GM12878 (cell line): ENCODE data around the gene CSE1L. TPM values are rescaled to one million over a fixed set of nuclear protein-coding genes. Genes with fewer than 3 reads are reported as not detected.

Source experiments
- ATAC-seq: fragments of 200-7000 bp; cut with Tn5 transposase; 3 replicates; pipeline ENCODE4 v1.9.1; 2020; ENCODE audit warnings: mild to moderate bottlenecking, moderate library complexity
- BruUV-seq: library from RNA; stranded (reverse); fragments of 400-500 nt; replicated peaks from 2 replicates; lab custom pipeline; 2021; lab: Mats Ljungman, UMichigan
- CTCF ChIA-PET: fragments of 300-600 bp; sonication (Branson Sonifier 250); formaldehyde crosslinking; extraction: SDS; loops from one replicate; lab custom pipeline; 2021; ENCODE audit warnings: inconsistent platforms; lab: Yijun Ruan, JAX
- POLR2A ChIA-PET: fragments of 350-600 bp; formaldehyde crosslinking; extraction: SDS; loops from one replicate; lab custom pipeline; 2021; ENCODE audit warnings: inconsistent platforms; lab: Charles Lee
- RAD21 ChIA-PET: fragments of 300-600 bp; sonication (Branson Sonifier 250); formaldehyde crosslinking; loops from one replicate; lab custom pipeline; 2023; ENCODE audit warnings: antibody characterized with exemption; ENCODE audit not compliant: unreplicated experiment; lab: Charles Lee
- SMC1A ChIA-PET: fragments of 300-600 bp; sonication (Branson Sonifier 250); formaldehyde crosslinking; loops from one replicate; lab custom pipeline; 2023; ENCODE audit not compliant: unreplicated experiment, uncharacterized antibody; lab: Charles Lee
- DNase-seq: peaks from one replicate; pipeline ENCODE4 v3.0.0-alpha.2; 2011; ENCODE audit warnings: low read depth, low spot score
- FAIRE-seq: peaks from 3 replicates; lab custom pipeline; 2011; peaks lifted over from hg19 to GRCh38; lab: Jason Lieb, UNC
- H2AFZ ChIP-seq: 2 replicates; pipeline ENCODE4 v1.6.0; 2011; ENCODE audit warnings: low read depth, low read length, control low read depth; ENCODE audit not compliant: control insufficient read depth
- H3K27ac ChIP-seq: 2 replicates; pipeline ENCODE4 v1.5.1; 2011; ENCODE audit warnings: control low read depth; ENCODE audit not compliant: control insufficient read depth, insufficient read depth
- H3K27me3 ChIP-seq, 2 experiments: replicated peaks in 1 of 2; 2 replicates each; pipeline versions ENCODE4 v1.6.0 to v1.6.1; 2011; ENCODE audit warnings: low read length in 1 of 2; ENCODE audit not compliant: control insufficient read depth in 2 of 2, insufficient read depth in 2 of 2
- H3K36me3 ChIP-seq, 2 experiments: 2 replicates each; pipeline ENCODE4 v1.5.1; 2011; ENCODE audit warnings: low read length in 1 of 2; ENCODE audit not compliant: control insufficient read depth in 2 of 2, insufficient read depth in 2 of 2
- H3K4me1 ChIP-seq: 2 replicates; pipeline ENCODE4 v1.6.1; 2011; ENCODE audit warnings: mild to moderate bottlenecking, low read length, moderate library complexity, mixed read lengths; ENCODE audit not compliant: control insufficient read depth, insufficient read depth
- H3K4me2 ChIP-seq: 2 replicates; pipeline ENCODE4 v1.6.0; 2011; ENCODE audit warnings: control low read depth; ENCODE audit not compliant: control insufficient read depth, insufficient read depth
- H3K4me3 ChIP-seq: fragments of 200-600 bp; sonication (generic); 2 replicates; pipeline ENCODE4 v1.5.1; 2016
- H3K79me2 ChIP-seq: 2 replicates; pipeline ENCODE4 v1.6.0; 2011; ENCODE audit warnings: low read length; ENCODE audit not compliant: control insufficient read depth, insufficient read depth
- H3K9ac ChIP-seq: 2 replicates; pipeline ENCODE4 v1.8.0; 2011; ENCODE audit warnings: low read length, control low read depth, mixed read lengths; ENCODE audit not compliant: control insufficient read depth, insufficient read depth
- H3K9me3 ChIP-seq: replicated peaks from 3 replicates; pipeline ENCODE4 v1.5.1; 2011; ENCODE audit warnings: mild to moderate bottlenecking, low read length; ENCODE audit not compliant: control insufficient read depth, insufficient read depth
- H4K20me1 ChIP-seq: 2 replicates; pipeline ENCODE4 v1.6.0; 2011; ENCODE audit not compliant: control insufficient read depth, insufficient read depth
- BMI1 ChIP-seq: fragments of 450-650 bp; IDR thresholded peaks from 2 replicates; pipeline ENCODE4 v1.6.1; 2016; ENCODE audit warnings: mild to moderate bottlenecking, moderate library complexity, borderline replicate concordance
- ETV6 ChIP-seq, 2 experiments: fragments of 450-650 bp in 1 of 2; IDR thresholded peaks in 1 of 2; conservative IDR thresholded peaks in 1 of 2; 2 replicates each; pipeline ENCODE4 v1.6.1; 2014; ENCODE audit warnings: antibody characterized with exemption in 1 of 2, borderline replicate concordance in 1 of 2, low read depth in 1 of 2, mild to moderate bottlenecking in 1 of 2, moderate library complexity in 1 of 2
- IKZF2 ChIP-seq, 2 experiments: fragments of 450-650 bp; IDR thresholded peaks; 2 replicates each; pipeline ENCODE4 v1.6.1; 2017; ENCODE audit warnings: mild to moderate bottlenecking in 2 of 2, moderate library complexity in 2 of 2
- JUNB ChIP-seq: IDR thresholded peaks from 2 replicates; pipeline ENCODE4 v1.6.1; 2016; ENCODE audit warnings: antibody characterized with exemption, mild to moderate bottlenecking
- MXI1 ChIP-seq: fragments of 150-350 bp; IDR thresholded peaks from 2 replicates; pipeline ENCODE4 v1.6.1; 2011; ENCODE audit warnings: low read depth, mild to moderate bottlenecking, inconsistent platforms, low read length, improper control_type of control experiment
- RFX5 ChIP-seq: IDR thresholded peaks from 2 replicates; pipeline ENCODE4 v1.6.1; 2011; ENCODE audit warnings: low read depth, low read length, improper control_type of control experiment
- SMAD5 ChIP-seq: IDR thresholded peaks from 2 replicates; pipeline ENCODE4 v1.6.1; 2016; ENCODE audit warnings: antibody characterized with exemption, low read depth
- STAT3 ChIP-seq: IDR thresholded peaks from 2 replicates; pipeline ENCODE4 v1.6.1; 2011; ENCODE audit warnings: low read depth, low read length, improper control_type of control experiment
- ZNF207 ChIP-seq: fragments of 450-650 bp; IDR thresholded peaks from 2 replicates; pipeline ENCODE4 v1.6.1; 2014; ENCODE audit warnings: antibody characterized with exemption, mild to moderate bottlenecking, borderline replicate concordance
- WGBS: methylation state at CpG from one replicate; pipeline ENCODE4 v1.1.6; 2016; ENCODE audit warnings: low lambda C conversion rate; ENCODE audit not compliant: insufficient replicate concordance, insufficient coverage; ENCODE audit errors: missing lambda C conversion rate; 5-methylcytosine and 5-hydroxymethylcytosine counted together
- in situ Hi-C: fragments of 300-500 bp; cut with MboI; formaldehyde crosslinking; loops from 9 replicates; pipeline ENCODE4 v1.14.3; 2018; ENCODE audit warnings: mixed read lengths
- intact Hi-C: fragments of 100-400 bp; cut with micrococcal nuclease; formaldehyde crosslinking; loops from one replicate; pipeline ENCODE4 v1.14.2; 2022; ENCODE audit not compliant: unreplicated experiment
- polyA plus RNA-seq, 11 experiments: library from polyadenylated mRNA; depleted of rRNA in 4 of 11; unstranded in 6 of 11; stranded (reverse) in 5 of 11; fragments of >200 nt; fragmentation: Nextera tagmentation in 4 of 11; fragmentation: Illumina TruSeq in 1 of 11; extraction: Ambion mirVana in 4 of 11; extraction: Trizol in 1 of 11; gene quantifications; 1 replicate in 1 of 11; 2 replicates in 10 of 11; pipeline versions ENCODE4 v1.2.1 to v1.2.3, GENCODE V29; 2011 to 2016; ENCODE audit warnings: inconsistent platforms in 2 of 11, missing spikeins in 2 of 11, low read depth in 1 of 11
- total RNA-seq, 4 experiments: library from RNA; depleted of rRNA in 3 of 4; stranded (reverse); fragments of >200 nt in 3 of 4; fragmentation: Illumina TruSeq in 1 of 4; extraction: Trizol in 1 of 4; gene quantifications; 2 replicates each; pipeline versions ENCODE4 v1.2.1 to v1.2.3, GENCODE V29; 2013 to 2021
- TF ChIP-seq, protein P1 (sequence below), 3 experiments: IDR thresholded peaks in 2 of 3; conservative IDR thresholded peaks in 1 of 3; 2 replicates each; pipeline ENCODE4 v1.5.1; 2011; ENCODE audit warnings: low read depth in 3 of 3, low read length in 3 of 3, mild to moderate bottlenecking in 3 of 3, control low read depth in 2 of 3, moderate library complexity in 2 of 3, inconsistent platforms in 1 of 3, mixed read lengths in 1 of 3; ENCODE audit not compliant: control insufficient read depth in 2 of 3, insufficient read depth in 1 of 3; ENCODE audit errors: extremely low read depth in 1 of 3
- TF ChIP-seq, protein P2 (sequence below): fragments of 450-650 bp; formaldehyde crosslinking; IDR thresholded peaks from 2 replicates; pipeline ENCODE4 v1.5.0; 2022; ENCODE audit warnings: mild to moderate bottlenecking, missing genetic modification characterization
- TF ChIP-seq, protein P3 (sequence below): IDR thresholded peaks from 2 replicates; pipeline ENCODE4 v1.6.1; 2011; ENCODE audit warnings: low read depth, low read length, improper control_type of control experiment, borderline replicate concordance
- TF ChIP-seq, protein P4 (sequence below): fragments of 450-650 bp; IDR thresholded peaks from 2 replicates; pipeline ENCODE4 v1.6.1; 2014; ENCODE audit warnings: mild to moderate bottlenecking

The CSE1L gene
- total and polyA plus RNA-seq, 10 of the 15 experiments (the other 5 are each of a cell fraction or from before 2014, with no cell fraction given), result 72.4 to 213 (median 117) TPM

DNA sequence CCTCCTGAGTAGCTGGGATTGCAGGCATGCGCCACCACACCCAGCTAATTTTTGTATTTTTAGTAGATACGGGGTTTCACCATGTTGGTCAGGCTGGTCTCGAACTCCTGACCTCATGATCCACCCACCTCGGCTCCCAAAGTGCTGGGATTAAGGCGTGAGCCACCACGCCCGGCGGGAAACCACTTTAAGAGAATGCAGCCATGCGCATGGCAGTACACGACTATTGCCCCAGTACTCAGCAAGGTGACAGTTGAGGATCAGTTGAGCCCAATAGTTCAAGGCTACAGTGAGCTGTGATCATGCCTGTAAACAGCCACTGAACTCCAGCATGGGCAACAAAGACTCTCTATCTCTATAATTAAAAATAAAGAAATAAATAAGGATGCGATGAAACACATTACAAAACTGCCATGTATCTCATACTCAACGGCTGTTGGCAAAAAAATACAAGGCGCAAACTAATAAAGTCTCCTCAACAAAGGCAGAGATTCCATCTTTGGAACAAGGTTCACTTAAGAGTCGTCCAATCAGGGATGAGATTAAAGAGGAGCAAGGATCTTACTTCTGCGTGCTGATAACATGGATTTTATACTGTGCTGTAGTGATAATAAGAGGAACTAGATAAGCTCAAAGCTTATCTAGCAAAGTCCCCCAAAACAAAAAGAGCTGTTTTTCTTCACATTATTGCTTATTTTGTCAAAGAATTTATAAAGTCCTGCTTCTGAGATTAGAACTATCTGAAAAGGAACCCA, 90.9 kb downstream of the CSE1L start:
- no peaks in the 10 kb centered on the region for H3K27me3 ChIP-seq
- no peak overlapping the region for H3K9ac ChIP-seq
- WGBS, result 96% methylated on average over 14 of the region's 15 CpGs
- POLR2A ChIA-PET, result no interaction called here
- BruUV-seq, result no TSS peak
- no peaks in the 10 kb centered on the region; the same call in none of the 2 replicates for H3K79me2 ChIP-seq
- intact Hi-C loops (no loop called here), in situ Hi-C loops (no loop called here)
- H2AFZ ChIP-seq, result no peak overlapping the region
- ATAC-seq (no peak), FAIRE-seq (no peak), DNase-seq (no peak)
- H3K36me3 ChIP-seq, result peaks cover 7 to 15% of the 10 kb centered on the region in 2 experiments
- H4K20me1 ChIP-seq, result no peaks in the 10 kb centered on the region
- no peak overlapping the region for H3K27ac ChIP-seq
- no peaks in the 10 kb centered on the region; the same call in 1 of the 2 replicates for H3K4me1 ChIP-seq
- RAD21 ChIA-PET, result interaction anchor here (1.3 kb wide), 1 partner anchor 46 kb away, joined by 4 read pairs; no protein-coding TSS in a partner anchor
- CTCF ChIA-PET, result interaction anchor here (9.3 kb wide), 1 partner anchor 74 kb away, joined by 333 read pairs; no protein-coding TSS in a partner anchor
- no peak overlapping the region for H3K4me3 ChIP-seq
- H3K9me3 ChIP-seq, result no peaks in the 10 kb centered on the region
- SMC1A ChIA-PET, result interaction anchor here (1.0 to 2.2 kb wide), 3 partner anchors 43 to 80 kb away, joined by 4 to 15 read pairs (median 6); no protein-coding TSS in a partner anchor
- H3K4me2 ChIP-seq, result no peak overlapping the region
- TF ChIP-seq MXI1 (no peak), RFX5 (no peak), ZNF207 (no peak), SMAD5 (no peak), STAT3 (no peak), BMI1 (no peak), ETV6 (conservative IDR thresholded peaks at IDR 0.05 in 1 of 2, IDR thresholded peaks at IDR 0.05 in 1 of 2; ENCODE audit: borderline replicate concordance in 1 of 2, low read depth in 1 of 2) (no peak), JUNB (no peak), IKZF2 (IDR thresholded peaks at IDR 0.05) (no peak)
- TF ChIP-seq, protein P1, sequence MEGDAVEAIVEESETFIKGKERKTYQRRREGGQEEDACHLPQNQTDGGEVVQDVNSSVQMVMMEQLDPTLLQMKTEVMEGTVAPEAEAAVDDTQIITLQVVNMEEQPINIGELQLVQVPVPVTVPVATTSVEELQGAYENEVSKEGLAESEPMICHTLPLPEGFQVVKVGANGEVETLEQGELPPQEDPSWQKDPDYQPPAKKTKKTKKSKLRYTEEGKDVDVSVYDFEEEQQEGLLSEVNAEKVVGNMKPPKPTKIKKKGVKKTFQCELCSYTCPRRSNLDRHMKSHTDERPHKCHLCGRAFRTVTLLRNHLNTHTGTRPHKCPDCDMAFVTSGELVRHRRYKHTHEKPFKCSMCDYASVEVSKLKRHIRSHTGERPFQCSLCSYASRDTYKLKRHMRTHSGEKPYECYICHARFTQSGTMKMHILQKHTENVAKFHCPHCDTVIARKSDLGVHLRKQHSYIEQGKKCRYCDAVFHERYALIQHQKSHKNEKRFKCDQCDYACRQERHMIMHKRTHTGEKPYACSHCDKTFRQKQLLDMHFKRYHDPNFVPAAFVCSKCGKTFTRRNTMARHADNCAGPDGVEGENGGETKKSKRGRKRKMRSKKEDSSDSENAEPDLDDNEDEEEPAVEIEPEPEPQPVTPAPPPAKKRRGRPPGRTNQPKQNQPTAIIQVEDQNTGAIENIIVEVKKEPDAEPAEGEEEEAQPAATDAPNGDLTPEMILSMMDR (IDR thresholded peaks at IDR 0.05 in 2 of 3, conservative IDR thresholded peaks at IDR 0.05 in 1 of 3; ENCODE audit: control insufficient read depth in 2 of 3, extremely low read depth in 1 of 3, insufficient read depth in 1 of 3, low read depth in 3 of 3, low read length in 3 of 3), result no peak
- TF ChIP-seq, protein P2, sequence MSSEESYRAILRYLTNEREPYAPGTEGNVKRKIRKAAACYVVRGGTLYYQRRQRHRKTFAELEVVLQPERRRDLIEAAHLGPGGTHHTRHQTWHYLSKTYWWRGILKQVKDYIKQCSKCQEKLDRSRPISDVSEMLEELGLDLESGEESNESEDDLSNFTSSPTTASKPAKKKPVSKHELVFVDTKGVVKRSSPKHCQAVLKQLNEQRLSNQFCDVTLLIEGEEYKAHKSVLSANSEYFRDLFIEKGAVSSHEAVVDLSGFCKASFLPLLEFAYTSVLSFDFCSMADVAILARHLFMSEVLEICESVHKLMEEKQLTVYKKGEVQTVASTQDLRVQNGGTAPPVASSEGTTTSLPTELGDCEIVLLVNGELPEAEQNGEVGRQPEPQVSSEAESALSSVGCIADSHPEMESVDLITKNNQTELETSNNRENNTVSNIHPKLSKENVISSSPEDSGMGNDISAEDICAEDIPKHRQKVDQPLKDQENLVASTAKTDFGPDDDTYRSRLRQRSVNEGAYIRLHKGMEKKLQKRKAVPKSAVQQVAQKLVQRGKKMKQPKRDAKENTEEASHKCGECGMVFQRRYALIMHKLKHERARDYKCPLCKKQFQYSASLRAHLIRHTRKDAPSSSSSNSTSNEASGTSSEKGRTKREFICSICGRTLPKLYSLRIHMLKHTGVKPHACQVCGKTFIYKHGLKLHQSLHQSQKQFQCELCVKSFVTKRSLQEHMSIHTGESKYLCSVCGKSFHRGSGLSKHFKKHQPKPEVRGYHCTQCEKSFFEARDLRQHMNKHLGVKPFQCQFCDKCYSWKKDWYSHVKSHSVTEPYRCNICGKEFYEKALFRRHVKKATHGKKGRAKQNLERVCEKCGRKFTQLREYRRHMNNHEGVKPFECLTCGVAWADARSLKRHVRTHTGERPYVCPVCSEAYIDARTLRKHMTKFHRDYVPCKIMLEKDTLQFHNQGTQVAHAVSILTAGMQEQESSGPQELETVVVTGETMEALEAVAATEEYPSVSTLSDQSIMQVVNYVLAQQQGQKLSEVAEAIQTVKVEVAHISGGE (CRISPR knock-in tag), result no peak
- TF ChIP-seq, protein P3, sequence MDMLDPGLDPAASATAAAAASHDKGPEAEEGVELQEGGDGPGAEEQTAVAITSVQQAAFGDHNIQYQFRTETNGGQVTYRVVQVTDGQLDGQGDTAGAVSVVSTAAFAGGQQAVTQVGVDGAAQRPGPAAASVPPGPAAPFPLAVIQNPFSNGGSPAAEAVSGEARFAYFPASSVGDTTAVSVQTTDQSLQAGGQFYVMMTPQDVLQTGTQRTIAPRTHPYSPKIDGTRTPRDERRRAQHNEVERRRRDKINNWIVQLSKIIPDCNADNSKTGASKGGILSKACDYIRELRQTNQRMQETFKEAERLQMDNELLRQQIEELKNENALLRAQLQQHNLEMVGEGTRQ, result no peak
- TF ChIP-seq, protein P4, sequence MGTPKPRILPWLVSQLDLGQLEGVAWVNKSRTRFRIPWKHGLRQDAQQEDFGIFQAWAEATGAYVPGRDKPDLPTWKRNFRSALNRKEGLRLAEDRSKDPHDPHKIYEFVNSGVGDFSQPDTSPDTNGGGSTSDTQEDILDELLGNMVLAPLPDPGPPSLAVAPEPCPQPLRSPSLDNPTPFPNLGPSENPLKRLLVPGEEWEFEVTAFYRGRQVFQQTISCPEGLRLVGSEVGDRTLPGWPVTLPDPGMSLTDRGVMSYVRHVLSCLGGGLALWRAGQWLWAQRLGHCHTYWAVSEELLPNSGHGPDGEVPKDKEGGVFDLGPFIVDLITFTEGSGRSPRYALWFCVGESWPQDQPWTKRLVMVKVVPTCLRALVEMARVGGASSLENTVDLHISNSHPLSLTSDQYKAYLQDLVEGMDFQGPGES, result no peak
